Mesangial cell (primary cell): ENCODE measurements around the gene ANKRD7. TPM values are rescaled to one million over a fixed set of nuclear protein-coding genes. Genes with fewer than 3 reads are reported as not detected.

ENCODE experiments used
- total RNA-seq: library from RNA; depleted of rRNA; stranded (reverse); fragments of >200 nt; gene quantifications from 2 replicates; pipeline ENCODE4 v1.2.3, GENCODE V29; 2015

ANKRD7 gene, protein sequence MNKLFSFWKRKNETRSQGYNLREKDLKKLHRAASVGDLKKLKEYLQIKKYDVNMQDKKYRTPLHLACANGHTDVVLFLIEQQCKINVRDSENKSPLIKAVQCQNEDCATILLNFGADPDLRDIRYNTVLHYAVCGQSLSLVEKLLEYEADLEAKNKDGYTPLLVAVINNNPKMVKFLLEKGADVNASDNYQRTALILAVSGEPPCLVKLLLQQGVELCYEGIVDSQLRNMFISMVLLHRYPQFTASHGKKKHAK
- 1.6 and 2.3 TPM in 2 replicates for total RNA-seq

DNA sequence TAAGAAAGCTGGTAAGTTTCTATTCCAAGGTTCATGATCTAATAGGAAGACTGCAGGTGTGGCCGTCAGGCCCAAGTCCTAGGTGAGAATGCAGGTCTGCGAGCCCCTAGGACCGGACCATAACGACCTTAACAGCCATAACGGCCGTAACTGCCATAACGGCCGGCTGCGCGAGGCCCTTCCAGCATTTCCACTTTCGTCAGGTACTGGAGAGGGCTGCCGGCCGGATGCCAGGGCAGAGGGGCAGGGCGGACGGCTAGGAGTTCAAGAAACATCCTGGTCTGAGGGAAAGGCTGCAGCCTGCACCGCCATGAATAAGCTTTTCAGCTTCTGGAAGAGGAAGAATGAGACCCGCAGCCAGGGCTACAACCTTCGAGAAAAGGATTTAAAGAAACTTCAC lies at the start of gene ANKRD7:
ANKRD7 (plus strand) TSS at position 184 of the 400 bp plus-strand sequence; CDS start at position 311, 127 bp downstream.

GRCh38 chr7:118183786-118184564 lies 40.5 kb upstream of the ANKRD7 start, which contains the start of gene LSM8:
TSS of gene LSM8 (plus strand) at chr7:118184164. CDS start at chr7:118184224, 60 bp downstream.

Other genes with a start within 250 kb of the ANKRD7 start
- 91.8 and 110 TPM in 2 replicates for gene LSM8, start 40.5 kb upstream of the ANKRD7 start, total RNA-seq